ENCODE measurements around the gene PNISR.

DNA sequence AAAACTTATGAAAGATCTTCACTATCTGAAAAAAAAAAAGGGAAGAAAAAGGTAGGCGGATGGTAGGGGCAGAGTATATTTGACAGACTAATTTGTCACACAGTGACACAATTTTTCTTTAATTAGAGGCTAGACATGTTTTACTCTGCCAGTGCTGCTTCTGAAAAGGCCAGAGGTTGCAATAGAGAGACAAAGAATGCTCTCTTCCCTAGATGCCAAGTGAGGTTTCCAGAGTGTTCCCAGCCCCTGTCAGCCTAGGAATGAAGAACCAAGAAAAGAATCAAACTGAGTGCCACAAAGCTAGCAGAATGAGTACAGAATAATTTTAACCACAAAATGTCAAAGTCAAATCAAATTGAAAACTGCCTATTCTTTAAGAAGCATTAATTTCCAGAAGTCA is 13.0 kb downstream of the PNISR start:
- TF ChIP-seq, protein P1, sequence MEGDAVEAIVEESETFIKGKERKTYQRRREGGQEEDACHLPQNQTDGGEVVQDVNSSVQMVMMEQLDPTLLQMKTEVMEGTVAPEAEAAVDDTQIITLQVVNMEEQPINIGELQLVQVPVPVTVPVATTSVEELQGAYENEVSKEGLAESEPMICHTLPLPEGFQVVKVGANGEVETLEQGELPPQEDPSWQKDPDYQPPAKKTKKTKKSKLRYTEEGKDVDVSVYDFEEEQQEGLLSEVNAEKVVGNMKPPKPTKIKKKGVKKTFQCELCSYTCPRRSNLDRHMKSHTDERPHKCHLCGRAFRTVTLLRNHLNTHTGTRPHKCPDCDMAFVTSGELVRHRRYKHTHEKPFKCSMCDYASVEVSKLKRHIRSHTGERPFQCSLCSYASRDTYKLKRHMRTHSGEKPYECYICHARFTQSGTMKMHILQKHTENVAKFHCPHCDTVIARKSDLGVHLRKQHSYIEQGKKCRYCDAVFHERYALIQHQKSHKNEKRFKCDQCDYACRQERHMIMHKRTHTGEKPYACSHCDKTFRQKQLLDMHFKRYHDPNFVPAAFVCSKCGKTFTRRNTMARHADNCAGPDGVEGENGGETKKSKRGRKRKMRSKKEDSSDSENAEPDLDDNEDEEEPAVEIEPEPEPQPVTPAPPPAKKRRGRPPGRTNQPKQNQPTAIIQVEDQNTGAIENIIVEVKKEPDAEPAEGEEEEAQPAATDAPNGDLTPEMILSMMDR (conservative IDR thresholded peaks at IDR 0.05; ENCODE audit: low read depth in 2 of 2) = no peak
- TF ChIP-seq EZH2 (IDR thresholded peaks at IDR 0.05; ENCODE audit: low read depth, unreplicated experiment) = no peak
- no peak for TF ChIP-seq POLR2AphosphoS5 (IDR thresholded peaks at IDR 0.05; ENCODE audit: low read depth)
- TF ChIP-seq, protein P2, sequence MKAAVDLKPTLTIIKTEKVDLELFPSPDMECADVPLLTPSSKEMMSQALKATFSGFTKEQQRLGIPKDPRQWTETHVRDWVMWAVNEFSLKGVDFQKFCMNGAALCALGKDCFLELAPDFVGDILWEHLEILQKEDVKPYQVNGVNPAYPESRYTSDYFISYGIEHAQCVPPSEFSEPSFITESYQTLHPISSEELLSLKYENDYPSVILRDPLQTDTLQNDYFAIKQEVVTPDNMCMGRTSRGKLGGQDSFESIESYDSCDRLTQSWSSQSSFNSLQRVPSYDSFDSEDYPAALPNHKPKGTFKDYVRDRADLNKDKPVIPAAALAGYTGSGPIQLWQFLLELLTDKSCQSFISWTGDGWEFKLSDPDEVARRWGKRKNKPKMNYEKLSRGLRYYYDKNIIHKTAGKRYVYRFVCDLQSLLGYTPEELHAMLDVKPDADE (IDR thresholded peaks at IDR 0.05) = no peak
- TF ChIP-seq CREB1 (CRISPR knock-in tag; IDR thresholded peaks at IDR 0.05; ENCODE audit: low read depth) = no peak
- TF ChIP-seq EZH2phosphoT487 (IDR thresholded peaks at IDR 0.05; ENCODE audit: unreplicated experiment) = no peak
- TF ChIP-seq STAT1 (IDR thresholded peaks at IDR 0.05; ENCODE audit: unreplicated experiment) = no peak
- TF ChIP-seq ZNF331 (CRISPR knock-in tag; IDR thresholded peaks at IDR 0.05; ENCODE audit: low read depth) = no peak
- TF ChIP-seq NANOG (IDR thresholded peaks at IDR 0.05; ENCODE audit: borderline replicate concordance) = no peak
- no peak for TF ChIP-seq ZNF114 (CRISPR knock-in tag; IDR thresholded peaks at IDR 0.05)
